ENCODE measurements around the gene SYNDIG1. TPM values are rescaled to one million over a fixed set of nuclear protein-coding genes. Genes with fewer than 3 reads are reported as not detected.

Gene SYNDIG1
- total and polyA plus RNA-seq, 2 of the 4 experiments (the other 2 are of a cell fraction) = not detected

DNA sequence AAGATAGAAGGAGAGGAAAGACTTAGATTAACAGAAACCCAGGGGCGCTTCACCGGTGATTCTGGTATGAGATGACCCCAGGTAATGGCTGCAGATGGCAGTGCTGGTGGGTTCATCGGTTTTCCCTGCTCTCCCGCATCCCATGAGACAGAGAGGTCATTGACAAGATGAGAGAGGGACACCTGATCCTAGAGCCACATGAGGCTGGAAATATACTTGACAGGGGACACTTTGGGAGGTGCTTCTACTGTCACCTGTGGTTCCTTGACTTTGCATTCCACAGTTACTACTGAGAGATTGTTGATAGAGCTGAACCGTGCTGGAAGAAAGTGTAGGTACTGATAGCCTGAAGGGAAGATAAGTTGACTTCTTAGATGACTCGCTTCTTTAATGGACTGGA lies 74.3 kb downstream of the SYNDIG1 start:
- TF ChIP-seq NFE2L2 (IDR thresholded peaks at IDR 0.05; ENCODE audit: low read depth, low read length) = no peak
- no peak for TF ChIP-seq RAD21 (IDR thresholded peaks at IDR 0.05; ENCODE audit: low read length)
- no peak for TF ChIP-seq MXI1 (IDR thresholded peaks at IDR 0.05; ENCODE audit: borderline replicate concordance, low read depth, low read length)
- TF ChIP-seq SMC3 (IDR thresholded peaks at IDR 0.05; ENCODE audit: low read depth, low read length) = no peak
- TF ChIP-seq POLR2A (IDR thresholded peaks at IDR 0.05; ENCODE audit: low read depth, low read length) = no peak
- no peak for TF ChIP-seq MAFK (IDR thresholded peaks at IDR 0.05; ENCODE audit: low read depth, low read length)
- TF ChIP-seq, protein P1, sequence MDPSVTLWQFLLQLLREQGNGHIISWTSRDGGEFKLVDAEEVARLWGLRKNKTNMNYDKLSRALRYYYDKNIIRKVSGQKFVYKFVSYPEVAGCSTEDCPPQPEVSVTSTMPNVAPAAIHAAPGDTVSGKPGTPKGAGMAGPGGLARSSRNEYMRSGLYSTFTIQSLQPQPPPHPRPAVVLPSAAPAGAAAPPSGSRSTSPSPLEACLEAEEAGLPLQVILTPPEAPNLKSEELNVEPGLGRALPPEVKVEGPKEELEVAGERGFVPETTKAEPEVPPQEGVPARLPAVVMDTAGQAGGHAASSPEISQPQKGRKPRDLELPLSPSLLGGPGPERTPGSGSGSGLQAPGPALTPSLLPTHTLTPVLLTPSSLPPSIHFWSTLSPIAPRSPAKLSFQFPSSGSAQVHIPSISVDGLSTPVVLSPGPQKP (IDR thresholded peaks at IDR 0.05; ENCODE audit: borderline replicate concordance, low read depth, low read length) = no peak
- TF ChIP-seq CHD1 (IDR thresholded peaks at IDR 0.05; ENCODE audit: low read depth, low read length) = no peak
- TF ChIP-seq MAZ (IDR thresholded peaks at IDR 0.05; ENCODE audit: borderline replicate concordance, low read depth, low read length) = no peak
- TF ChIP-seq RFX5 (IDR thresholded peaks at IDR 0.05; ENCODE audit: low read depth, low read length) = no peak
- TF ChIP-seq FOS (IDR thresholded peaks at IDR 0.05; ENCODE audit: low read depth, low read length) = no peak
- TF ChIP-seq, protein P2, sequence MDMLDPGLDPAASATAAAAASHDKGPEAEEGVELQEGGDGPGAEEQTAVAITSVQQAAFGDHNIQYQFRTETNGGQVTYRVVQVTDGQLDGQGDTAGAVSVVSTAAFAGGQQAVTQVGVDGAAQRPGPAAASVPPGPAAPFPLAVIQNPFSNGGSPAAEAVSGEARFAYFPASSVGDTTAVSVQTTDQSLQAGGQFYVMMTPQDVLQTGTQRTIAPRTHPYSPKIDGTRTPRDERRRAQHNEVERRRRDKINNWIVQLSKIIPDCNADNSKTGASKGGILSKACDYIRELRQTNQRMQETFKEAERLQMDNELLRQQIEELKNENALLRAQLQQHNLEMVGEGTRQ (IDR thresholded peaks at IDR 0.05; ENCODE audit: low read depth, low read length) = no peak
- TF ChIP-seq CEBPB (IDR thresholded peaks at IDR 0.05; ENCODE audit: low read depth, low read length) = no peak
- no peak for TF ChIP-seq BHLHE40 (IDR thresholded peaks at IDR 0.05; ENCODE audit: low read depth, low read length)
- H3K56ac ChIP-seq (ENCODE audit: extremely low read depth, insufficient read depth, low read length) = no peak overlapping the region
- 67% methylated on average over 2 of the region's 6 CpGs; no CpG with 5 or more reads in 1 of the 2 experiments for WGBS, 2 experiments (ENCODE audit: extremely low coverage in 2 of 2, insufficient read length in 1 of 2)
- H2AK5ac ChIP-seq (ENCODE audit: low read depth, low read length) = no peak overlapping the region
- H3K9me3 ChIP-seq (ENCODE audit: control insufficient read depth, insufficient read depth, low read length) = no peaks in the 10 kb centered on the region
- no peaks in the 10 kb centered on the region for H3K9me1 ChIP-seq (ENCODE audit: insufficient read depth, low read length)
- no peak overlapping the region for H4K5ac ChIP-seq (ENCODE audit: low read depth, low read length)
- intact Hi-C loops (cut with micrococcal nuclease) (no loop called here), in situ Hi-C loops (cut with MboI; ENCODE audit: low sequenced_read_pairs) (no loop called here), dilution Hi-C loops (cut with HindIII; ENCODE audit: low sequenced_read_pairs, unreplicated experiment) (no loop called here)
- no peaks in the 10 kb centered on the region; the same call in 1 of the 2 replicates for H3K27me3 ChIP-seq (ENCODE audit: control insufficient read depth, insufficient read depth, low read length)
- no peaks in the 10 kb centered on the region for H3K79me1 ChIP-seq (ENCODE audit: low read depth in 1 of 2, low read length in 2 of 2)
- no peak overlapping the region for H2AFZ ChIP-seq (replicated peaks; ENCODE audit: low read length, poor library complexity)
- H3K9ac ChIP-seq (ENCODE audit: low read depth, low read length) = no peak overlapping the region
- no peak overlapping the region for H3K4ac ChIP-seq (ENCODE audit: low read depth, low read length)
- no peak overlapping the region for H4K91ac ChIP-seq (ENCODE audit: insufficient read depth, low read depth, low read length)
- no peaks in the 10 kb centered on the region for H4K20me1 ChIP-seq (ENCODE audit: insufficient read depth, low read length)
- H2BK15ac ChIP-seq (ENCODE audit: low read depth, low read length) = no peak overlapping the region
- no peak overlapping the region for H3K18ac ChIP-seq (ENCODE audit: low read depth, low read length)
- H3K4me2 ChIP-seq (ENCODE audit: low read depth, low read length) = no peak overlapping the region
- no peak overlapping the region for H2AK9ac ChIP-seq (replicated peaks; ENCODE audit: low read depth, low read length, poor library complexity)
- ATAC-seq (ENCODE audit: low read depth) (no peak), DNase-seq (no peak)
- POLR2A ChIA-PET (ENCODE audit: unreplicated experiment) = no interaction called here
- no peak overlapping the region for H3K14ac ChIP-seq (replicated peaks; ENCODE audit: low read depth, low read length)
- H2BK120ac ChIP-seq (ENCODE audit: low read depth, low read length) = no peak overlapping the region
- CTCF ChIA-PET = no interaction called here
- no peak overlapping the region for H2BK20ac ChIP-seq (ENCODE audit: low read depth, low read length)
- no peaks in the 10 kb centered on the region for H3K36me3 ChIP-seq (ENCODE audit: control insufficient read depth, insufficient read depth, low read length)
- no peak overlapping the region for H2BK5ac ChIP-seq (ENCODE audit: low read depth, low read length, poor library complexity, severe bottlenecking)
- no peak overlapping the region for H3K23ac ChIP-seq (ENCODE audit: low read depth, low read length)
- no peaks in the 10 kb centered on the region for H3K4me1 ChIP-seq (ENCODE audit: control insufficient read depth, insufficient read depth, low read length)
- BruUV-seq (replicated peaks) = no TSS peak
- no peak overlapping the region for H3K4me3 ChIP-seq (ENCODE audit: insufficient read depth, low read depth, low read length)
- H4K8ac ChIP-seq (ENCODE audit: low read depth in 2 of 2, low read length in 2 of 2) = no peak overlapping the region
- H3K27ac ChIP-seq (ENCODE audit: insufficient read depth, low read length) = no peak overlapping the region

Measured in IMR-90 (cell line).